Embryonic facial prominence (tissue), 1 donor: Measurements from ENCODE around the gene HSD3B1.

Experiments
- DNase-seq: peaks from one replicate; pipeline ENCODE4 v3.0.0-alpha.2; 2016; ENCODE audit errors: extremely low spot score

HSD3B1 gene

DNA sequence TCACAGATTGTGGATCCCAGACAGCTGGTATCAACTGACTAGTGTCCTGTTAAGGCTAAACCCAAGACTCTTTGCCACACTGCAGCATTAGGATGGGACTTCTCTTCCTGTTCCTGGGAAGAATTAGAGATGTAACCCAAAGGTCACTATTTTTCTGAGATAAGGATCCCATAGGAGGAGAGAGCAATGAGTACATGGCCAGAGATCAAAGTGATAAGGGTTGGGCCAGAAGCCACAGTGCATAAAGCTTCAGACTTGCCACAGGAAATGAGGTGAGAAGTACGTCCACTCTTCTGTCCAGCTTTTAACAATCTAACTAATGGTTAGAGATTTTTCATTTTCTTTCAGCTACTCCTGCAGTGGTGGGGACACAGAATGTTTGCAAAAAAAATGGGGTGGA is at the start of gene HSD3B1:
Gene HSD3B1 (plus strand): TSS at position 270 of the 400 bp plus-strand sequence. CDS start 267 bp downstream, outside the sequence.
- no peak for DNase-seq

- DNase-seq, result no peak
Observed at GRCh38 chr1:119462964-119463363, 44.0 kb upstream of the HSD3B1 start.

DNA sequence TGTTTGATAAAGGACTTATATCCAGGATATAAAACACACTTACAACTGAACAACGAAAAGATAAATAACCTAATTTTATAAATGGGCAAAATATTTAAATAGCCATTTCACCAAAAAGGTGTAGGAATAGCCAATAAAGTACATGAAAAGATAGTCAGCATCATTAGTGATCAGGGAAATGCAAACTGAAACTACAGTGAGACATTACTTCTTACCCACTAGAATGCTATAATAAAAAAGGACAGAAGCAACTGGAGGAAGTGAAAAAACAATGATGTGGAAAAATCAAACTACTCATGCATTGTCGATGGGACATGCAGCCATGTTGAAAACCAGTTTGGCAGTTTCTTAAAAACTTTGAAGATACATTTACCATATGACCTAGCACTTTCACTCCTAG is 43.4 kb upstream of the HSD3B1 start:
- DNase-seq, result no peak

DNA sequence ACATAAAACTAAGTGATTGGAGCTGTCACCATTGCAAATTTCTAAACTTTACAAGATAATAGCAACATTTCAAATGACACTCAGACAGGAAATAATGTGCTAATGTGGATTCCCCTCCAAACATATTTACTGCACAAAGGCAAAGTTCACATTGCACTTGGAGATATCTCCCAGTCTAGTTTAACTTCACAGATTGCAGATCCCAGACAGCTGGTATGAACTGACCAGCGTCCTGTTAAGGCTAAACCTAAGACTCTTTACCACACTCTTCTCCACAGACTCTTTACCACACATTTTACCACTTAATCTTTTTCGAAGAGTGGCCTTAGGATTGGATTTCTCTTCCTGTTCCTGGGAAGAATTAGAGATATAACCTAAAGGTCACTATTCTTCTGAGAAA is 40.6 kb upstream of the HSD3B1 start:
- DNase-seq, result no peak

DNA sequence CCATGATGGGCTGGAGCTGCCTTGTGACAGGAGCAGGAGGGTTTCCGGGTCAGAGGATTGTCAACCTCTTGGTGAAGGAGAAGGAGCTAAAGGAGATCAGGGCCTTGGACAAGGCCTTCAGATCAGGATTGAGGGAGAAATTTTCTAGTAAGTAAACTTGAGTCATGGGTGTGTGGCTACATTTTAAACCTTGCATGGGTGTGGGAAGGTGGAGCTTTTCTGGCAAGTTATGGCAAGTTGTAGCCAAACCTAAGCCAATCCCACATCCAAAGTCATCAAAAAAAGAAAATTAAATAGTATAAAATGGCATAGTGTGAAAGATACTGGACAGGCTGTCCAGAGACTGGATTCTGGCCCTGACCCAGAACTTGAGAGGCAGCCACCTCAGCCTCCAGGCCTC is 39.8 kb upstream of the HSD3B1 start:
- no peak for DNase-seq

DNA sequence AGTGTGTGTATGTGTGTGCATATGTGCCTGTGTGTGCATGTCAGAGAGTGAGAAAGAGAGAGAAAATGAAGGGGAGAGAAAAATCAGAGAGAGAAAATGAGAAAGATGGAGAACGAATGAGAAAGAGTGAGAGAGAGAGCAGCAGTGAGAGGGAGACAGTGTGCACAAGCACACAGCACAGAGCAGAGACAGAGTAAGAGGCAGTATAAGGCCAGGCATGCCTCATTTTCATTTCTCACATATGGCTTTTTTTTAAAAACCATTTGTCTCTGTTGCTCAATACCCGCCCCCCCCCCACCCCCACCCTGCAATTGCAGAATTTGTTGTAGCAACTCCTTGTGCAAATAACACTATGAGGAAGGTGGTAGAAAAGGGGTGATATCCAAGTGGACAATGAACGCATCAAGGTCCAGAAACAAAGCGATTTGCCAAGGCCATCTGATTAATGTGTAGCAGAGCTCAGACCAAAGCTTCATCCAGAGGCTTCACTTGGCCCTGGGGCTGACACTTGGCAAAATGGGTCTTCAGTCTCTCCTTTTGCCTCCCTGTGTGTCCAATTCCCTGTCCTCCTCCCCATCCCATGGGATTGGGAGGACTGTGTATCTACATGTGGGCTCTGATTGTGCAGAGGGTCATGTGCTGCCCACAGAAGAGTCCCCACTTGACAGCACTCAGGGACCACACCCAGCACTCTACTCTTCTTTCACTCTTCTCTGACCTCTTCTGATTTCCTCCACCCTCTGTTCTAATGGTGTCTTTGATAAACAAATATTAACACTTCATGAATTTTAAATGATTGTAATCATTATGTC is 38.9 kb upstream of the HSD3B1 start:
- DNase-seq, result no peak

- no peak for DNase-seq
Observed at GRCh38 chr1:119469741-119470140, 37.3 kb upstream of the HSD3B1 start.

- DNase-seq, result no peak
Observed at GRCh38 chr1:119470377-119470776, 36.6 kb upstream of the HSD3B1 start.

DNA sequence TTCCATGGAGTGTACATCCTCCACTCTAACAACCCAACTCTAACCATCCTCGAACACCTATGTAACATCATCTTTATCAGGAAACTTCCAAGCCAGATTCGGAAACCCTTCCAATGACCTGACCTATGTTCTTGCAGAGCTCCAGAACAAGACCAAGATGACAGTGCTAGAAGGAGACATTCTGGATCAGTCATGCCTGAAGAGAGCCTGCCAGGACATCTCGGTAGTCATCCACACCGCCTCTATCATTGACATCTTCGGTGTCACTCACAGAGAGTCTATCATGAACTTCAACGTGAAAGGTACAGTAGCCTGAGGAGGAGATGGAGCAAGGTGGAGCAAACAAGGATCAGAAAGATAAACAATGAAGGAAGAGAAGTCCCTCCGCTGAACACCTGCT is 36.1 kb upstream of the HSD3B1 start:
- DNase-seq, result no peak

- no peak for DNase-seq
Observed at GRCh38 chr1:119471566-119471965, 35.4 kb upstream of the HSD3B1 start.

DNA sequence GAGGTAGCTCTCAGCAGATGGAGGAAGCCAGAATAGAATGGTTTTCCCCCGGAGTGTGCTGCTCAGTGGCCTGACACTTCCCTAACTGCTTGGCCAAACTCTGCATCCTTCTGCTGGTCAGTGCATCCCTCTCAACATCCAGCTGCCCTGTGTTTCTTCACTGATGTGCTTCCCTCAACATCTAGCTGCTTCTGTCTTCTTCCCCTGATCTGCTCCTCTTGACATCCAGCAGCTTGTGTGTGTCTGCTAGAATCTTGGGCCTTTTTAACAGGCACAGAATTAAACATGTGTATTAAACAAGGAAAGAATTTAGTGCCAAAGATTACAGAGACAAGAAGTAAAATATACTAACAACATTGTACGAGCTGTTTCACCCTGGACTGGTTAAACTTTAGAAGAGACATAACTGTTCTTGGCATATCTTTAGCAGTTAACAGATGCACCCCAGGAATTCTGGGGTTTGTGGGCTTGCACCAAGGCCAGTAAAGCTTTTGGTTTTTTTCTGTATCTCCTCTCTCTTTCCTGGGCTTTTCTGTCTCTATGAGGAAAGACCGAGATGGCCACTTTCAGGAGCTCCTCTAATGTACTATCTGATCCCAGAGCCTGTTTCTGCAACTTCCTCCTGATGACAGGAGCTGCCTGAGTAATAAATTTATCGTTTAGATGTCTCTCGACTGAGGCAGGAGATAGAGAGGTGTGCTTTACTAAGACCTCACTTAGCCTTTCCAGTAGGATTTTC is 34.8 kb upstream of the HSD3B1 start:
- no peak for DNase-seq

- DNase-seq, result no peak
Observed at GRCh38 chr1:119472819-119473175, 34.2 kb upstream of the HSD3B1 start.

GRCh38 chr1:119475866-119476439 is 31.1 kb upstream of the HSD3B1 start:
- DNase-seq, result no peak

GRCh38 chr1:119477710-119478109 is 29.3 kb upstream of the HSD3B1 start:
- no peak for DNase-seq

- DNase-seq, result no peak
Observed at GRCh38 chr1:119480175-119480574, 26.8 kb upstream of the HSD3B1 start.

DNA sequence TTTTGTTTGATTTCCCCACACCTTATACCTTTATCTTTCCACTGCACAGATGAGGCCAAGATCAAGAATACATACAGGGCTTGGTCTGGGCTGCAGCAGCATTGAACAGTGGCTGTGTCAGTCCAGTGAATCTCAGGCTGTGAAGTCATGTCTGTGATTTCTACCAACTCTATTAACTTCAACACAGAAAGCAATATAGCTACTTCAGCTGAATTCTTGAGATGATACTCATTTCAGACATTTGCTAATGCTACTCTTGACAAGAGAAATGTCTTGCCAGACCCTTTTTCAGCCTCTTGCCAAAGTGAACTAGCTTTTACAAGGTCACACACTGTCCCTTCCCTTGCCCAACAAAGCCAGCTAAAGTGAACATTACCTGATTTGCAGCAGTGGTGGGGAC is 25.1 kb upstream of the HSD3B1 start:
- DNase-seq, result no peak

- no peak for DNase-seq
Observed at GRCh38 chr1:119482517-119483425, 24.2 kb upstream of the HSD3B1 start.

GRCh38 chr1:119483441-119484200 is 23.4 kb upstream of the HSD3B1 start:
- DNase-seq, result no peak

GRCh38 chr1:119485201-119485600 is 21.8 kb upstream of the HSD3B1 start:
- DNase-seq, result no peak

DNA sequence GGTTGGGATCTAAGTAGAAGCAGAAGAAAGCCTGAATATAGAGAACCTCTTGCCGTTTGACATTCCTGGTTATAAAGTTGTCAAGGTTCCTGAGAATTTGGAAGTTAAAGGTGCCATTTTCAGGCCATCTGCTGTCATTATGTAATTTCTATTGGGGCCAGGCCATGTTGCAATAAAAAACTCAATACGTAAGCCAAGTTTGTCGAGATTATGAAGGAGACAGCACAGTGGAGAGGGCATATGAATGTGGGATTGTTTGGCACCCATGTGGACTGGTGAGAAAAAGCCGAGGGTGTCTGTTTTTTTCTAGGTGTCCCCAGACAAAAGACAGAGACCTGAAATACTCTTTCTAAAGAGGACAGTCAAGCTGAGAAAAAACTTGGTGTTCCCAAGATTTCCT is 18.8 kb upstream of the HSD3B1 start:
- no peak for DNase-seq

- no peak for DNase-seq
Observed at GRCh38 chr1:119489201-119489600, 17.8 kb upstream of the HSD3B1 start.
